Gastroesophageal sphincter (tissue), 4 donors: ENCODE measurements around the gene TMEM258. TPM values are rescaled to one million over a fixed set of nuclear protein-coding genes. Genes with fewer than 3 reads are reported as not detected.

ENCODE experiments used
- ATAC-seq: fragments of 150-250 bp; one replicate; pipeline ENCODE4 v1.9.1; 2016; ENCODE audit warnings: mild to moderate bottlenecking, moderate library complexity
- H3K27ac ChIP-seq, 4 donors: fragments of 200-600 bp; sonication (generic) in 3 of 4; 1 replicate in 3 of 4; 2 replicates in 1 of 4; pipeline ENCODE4 v1.5.1; 2016 to 2019
- H3K27me3 ChIP-seq: fragments of 200-600 bp; sonication (generic); one replicate; pipeline ENCODE4 v1.5.1; 2019
- H3K36me3 ChIP-seq, 2 donors: fragments of 200-600 bp; sonication (generic); one replicate each; pipeline ENCODE4 v1.5.1; 2019; ENCODE audit warnings: control low read depth in 1 of 2
- H3K4me1 ChIP-seq, 3 donors: fragments of 200-600 bp; sonication (generic); 1 replicate in 2 of 3; 2 replicates in 1 of 3; pipeline ENCODE4 v1.5.1; 2016 to 2019; ENCODE audit warnings: control low read depth in 2 of 3
- H3K4me3 ChIP-seq, 2 donors: fragments of 200-600 bp; sonication (generic); one replicate each; pipeline ENCODE4 v1.5.1; 2019; ENCODE audit warnings: mild to moderate bottlenecking in 1 of 2, moderate library complexity in 1 of 2
- H3K9me3 ChIP-seq, 3 donors: fragments of 200-600 bp; sonication (generic); one replicate each; pipeline ENCODE4 v1.5.1; 2017 to 2019; ENCODE audit warnings: control low read depth in 2 of 3
- CTCF ChIP-seq, 4 experiments: fragments of 200-600 bp in 2 of 4; fragments of 450-650 bp in 2 of 4; sonication (generic) in 1 of 4; IDR thresholded peaks; one replicate each; pipeline ENCODE4 v1.5.1; 2017 to 2019; ENCODE audit warnings: antibody characterized with exemption in 4 of 4, mild to moderate bottlenecking in 2 of 4, moderate library complexity in 2 of 4
- EP300 ChIP-seq: sonication (generic); formaldehyde crosslinking; IDR thresholded peaks from one replicate; pipeline ENCODE4 v1.6.1; 2017; ENCODE audit warnings: antibody characterized with exemption, mild to moderate bottlenecking
- POLR2A ChIP-seq, 2 donors: fragments of 450-650 bp; IDR thresholded peaks; one replicate each; pipeline ENCODE4 v1.6.1; 2017; ENCODE audit warnings: antibody characterized with exemption in 2 of 2, mild to moderate bottlenecking in 2 of 2, moderate library complexity in 1 of 2
- POLR2AphosphoS5 ChIP-seq: sonication (generic); formaldehyde crosslinking; IDR thresholded peaks from one replicate; pipeline ENCODE4 v1.6.1; 2017; ENCODE audit warnings: antibody characterized with exemption
- WGBS, 2 donors: methylation state at CpG; one replicate each; pipeline ENCODE4 v1.1.5; 2018; ENCODE audit warnings: low coverage in 1 of 2; 5-methylcytosine and 5-hydroxymethylcytosine counted together
- total RNA-seq, 4 donors: library from RNA; depleted of rRNA; stranded (reverse); fragments of >200 nt; gene quantifications; one replicate each; pipeline ENCODE4 v1.1.0, GENCODE V29; 2016

Gene TMEM258
- total RNA-seq, 4 donors from 2014 or later = 31.4 to 36.7 (median 33.3) TPM

GRCh38 chr11:61795459-61795858 is 3.1 kb upstream of the TMEM258 start:
- H3K27me3 ChIP-seq = no peaks in the 10 kb centered on the region
- no peak overlapping the region for H3K27ac ChIP-seq
- peaks cover 0 to 14% of the 10 kb centered on the region in 2 donors for H3K36me3 ChIP-seq
- TF ChIP-seq CTCF (IDR thresholded peaks at IDR 0.05) (no peak), POLR2AphosphoS5 (no peak), POLR2A (IDR thresholded peaks at IDR 0.05) (no peak), EP300 (no peak)
- H3K4me3 ChIP-seq = no peak overlapping the region
- peaks cover 0 to 42% (median 27%) of the 10 kb centered on the region in 3 donors for H3K4me1 ChIP-seq
- WGBS, 2 donors = 72% methylated on average over 11 of the region's 12 CpGs; no CpG with 5 or more reads in 1 of the 2 donors
- ATAC-seq = no peak
- H3K9me3 ChIP-seq = no peaks in the 10 kb centered on the region

- TF ChIP-seq POLR2A (IDR thresholded peaks at IDR 0.05) = no peak
- no peak for TF ChIP-seq POLR2AphosphoS5
- Histone ChIP-seq H3K27me3 (no peaks in the 10 kb centered on the region), H3K36me3 (peaks cover 0 to 22% of the 10 kb centered on the region in 2 donors), H3K27ac (no peak overlapping the region), H3K9me3 (no peaks in the 10 kb centered on the region), H3K4me1 (peaks cover 0 to 51% (median 27%) of the 10 kb centered on the region in 3 donors), H3K4me3 (no peak overlapping the region)
- 90 to 97% methylated on average over 3 to 4 of the region's 4 CpGs for WGBS, 2 donors
- ATAC-seq = no peak
These were observed 2.2 kb upstream of the TMEM258 start for GRCh38 chr11:61794579-61794978.

- no peaks in the 10 kb centered on the region for H3K9me3 ChIP-seq
- peaks cover 0 to 30% of the 10 kb centered on the region in 2 donors for H3K36me3 ChIP-seq
- ATAC-seq = no peak
- H3K27ac ChIP-seq = no peak overlapping the region
- peak overlapping the region in 1 of 2 donors; percentile 84 for H3K4me3 ChIP-seq
- TF ChIP-seq POLR2AphosphoS5 = no peak
- H3K27me3 ChIP-seq = no peaks in the 10 kb centered on the region
- 34 to 54% methylated on average over 2 to 3 of the region's 3 CpGs for WGBS, 2 donors
- peaks cover 0 to 52% (median 27%) of the 10 kb centered on the region in 3 donors for H3K4me1 ChIP-seq
These were observed 1.4 kb upstream of the TMEM258 start for GRCh38 chr11:61793829-61794204.

- no peak for ATAC-seq
- TF ChIP-seq CTCF (IDR thresholded peaks at IDR 0.05) (no peak), POLR2A (IDR thresholded peaks at IDR 0.05) (no peak), EP300 (no peak), POLR2AphosphoS5 (no peak)
- Histone ChIP-seq H3K4me1 (peaks cover 0 to 47% (median 27%) of the 10 kb centered on the region in 3 donors), H3K27ac (peak overlapping the region; percentile 94 to 97 (median 95)), H3K36me3 (peaks cover 0 to 36% of the 10 kb centered on the region in 2 donors), H3K4me3 (peak overlapping the region; percentile 84 to 97), H3K9me3 (no peaks in the 10 kb centered on the region), H3K27me3 (no peaks in the 10 kb centered on the region)
- 6 to 8% methylated on average over 9 to 13 of the region's 29 CpGs for WGBS, 2 donors
These were observed 857 bp upstream of the TMEM258 start for GRCh38 chr11:61793083-61793828.

GRCh38 chr11:61791737-61792309 is 576 bp downstream of the TMEM258 start:
- H3K4me3 ChIP-seq = peak overlapping the region; percentile 84 to 97
- H3K9me3 ChIP-seq = no peaks in the 10 kb centered on the region
- TF ChIP-seq EP300 (no peak), POLR2AphosphoS5 (no peak), CTCF (IDR thresholded peaks at IDR 0.05) (no peak), POLR2A (IDR thresholded peaks at IDR 0.05) (no peak)
- H3K27me3 ChIP-seq = no peaks in the 10 kb centered on the region
- ATAC-seq = peak; percentile 52
- peaks cover 0 to 50% of the 10 kb centered on the region in 2 donors for H3K36me3 ChIP-seq
- peaks cover 0 to 36% (median 20%) of the 10 kb centered on the region in 3 donors for H3K4me1 ChIP-seq
- peak overlapping the region; percentile 94 to 97 (median 95) for H3K27ac ChIP-seq
- 3% methylated on average over 9 to 12 of the region's 14 CpGs for WGBS, 2 donors
